AG10803 (cell line): ENCODE measurements around the gene PLIN5.
A peak's percentile ranks its signal among the peaks of the same experiment; 100 is the strongest.

Source experiments
- DNase-seq: peaks from one replicate; pipeline ENCODE4 v3.0.0; 2010; ENCODE audit warnings: low read depth
- H3K4me3 ChIP-seq: 2 replicates; pipeline ENCODE4 v1.5.1; 2011; ENCODE audit warnings: mild to moderate bottlenecking, low read length, control low read depth
- CTCF ChIP-seq: conservative IDR thresholded peaks from 2 replicates; pipeline ENCODE4 v1.5.1; 2011; ENCODE audit warnings: mild to moderate bottlenecking, low read length, control low read depth, inconsistent platforms

PLIN5 gene

GRCh38 chr19:4510435-4511255, 24.4 kb downstream of the PLIN5 start:
- no peak for TF ChIP-seq CTCF
- H3K4me3 ChIP-seq, result no peak overlapping the region
- no peak for DNase-seq

GRCh38 chr19:4508698-4509097, 26.3 kb downstream of the PLIN5 start:
- no peak for TF ChIP-seq CTCF
- no peak overlapping the region for H3K4me3 ChIP-seq
- DNase-seq, result no peak

GRCh38 chr19:4507804-4508203, 27.2 kb downstream of the PLIN5 start:
- H3K4me3 ChIP-seq, result no peak overlapping the region
- TF ChIP-seq CTCF, result no peak
- DNase-seq, result no peak

- DNase-seq, result no peak
- H3K4me3 ChIP-seq, result no peak overlapping the region
- TF ChIP-seq CTCF, result no peak
Measured at GRCh38 chr19:4507150-4507452, 27.9 kb downstream of the PLIN5 start.

GRCh38 chr19:4506449-4507149, 28.4 kb downstream of the PLIN5 start:
- DNase-seq, result peak; percentile 37

GRCh38 chr19:4505570-4506448, 29.2 kb downstream of the PLIN5 start:
- H3K4me3 ChIP-seq, result no peak overlapping the region
- TF ChIP-seq CTCF, result no peak
- no peak for DNase-seq

More at GRCh38 chr19:4506449-4507149, 28.4 kb downstream of the PLIN5 start:
- no peak for TF ChIP-seq CTCF
- no peak overlapping the region for H3K4me3 ChIP-seq
